Endothelial cell of umbilical vein (primary cell): Measurements from ENCODE around the gene TSHB.

ENCODE experiments used
- EZH2 ChIP-seq: IDR thresholded peaks from 2 replicates; pipeline ENCODE4 v1.6.1; 2012; ENCODE audit warnings: borderline replicate concordance, low read depth, mild to moderate bottlenecking, moderate library complexity, low read length, inconsistent platforms; ENCODE audit not compliant: severe bottlenecking
- FOS ChIP-seq: IDR thresholded peaks from 2 replicates; pipeline ENCODE4 v1.6.1; 2011; ENCODE audit warnings: mild to moderate bottlenecking, low read length, moderate library complexity, borderline replicate concordance; ENCODE audit not compliant: insufficient read depth
- GATA2 ChIP-seq: IDR thresholded peaks from 2 replicates; pipeline ENCODE4 v1.7.0; 2011; ENCODE audit warnings: low read depth, mild to moderate bottlenecking, moderate library complexity, mixed read lengths, low read length; ENCODE audit not compliant: insufficient read length, insufficient read depth
- JUN ChIP-seq: IDR thresholded peaks from 2 replicates; pipeline ENCODE4 v1.6.1; 2011; ENCODE audit warnings: borderline replicate concordance, low read depth; ENCODE audit not compliant: insufficient read length, insufficient read depth
- MYC ChIP-seq: IDR thresholded peaks from one replicate; pipeline ENCODE4 v1.6.1; 2011; ENCODE audit warnings: mild to moderate bottlenecking, low read depth, low read length
- POLR2A ChIP-seq: IDR thresholded peaks from 2 replicates; pipeline ENCODE4 v1.6.1; 2012; ENCODE audit warnings: low read depth, mild to moderate bottlenecking, control low read depth, low read length
- POLR2AphosphoS5 ChIP-seq: IDR thresholded peaks from 2 replicates; pipeline ENCODE4 v1.6.1; 2012; ENCODE audit warnings: low read depth, mild to moderate bottlenecking, control low read depth, low read length, moderate library complexity; ENCODE audit not compliant: insufficient read depth
- TF ChIP-seq, protein P1 (sequence below), 2 donors: IDR thresholded peaks; 1 replicate in 1 of 2; 2 replicates in 1 of 2; pipeline ENCODE4 v1.5.1; 2011; ENCODE audit warnings: low read length in 2 of 2, mild to moderate bottlenecking in 2 of 2, moderate library complexity in 2 of 2, control low read depth in 1 of 2, inconsistent platforms in 1 of 2, low read depth in 1 of 2; ENCODE audit not compliant: insufficient read depth in 1 of 2; ENCODE audit errors: extremely low read depth in 1 of 2
- TF ChIP-seq, protein P2 (sequence below): IDR thresholded peaks from 2 replicates; pipeline ENCODE4 v1.6.1; 2011; ENCODE audit not compliant: insufficient read depth, insufficient read length

DNA sequence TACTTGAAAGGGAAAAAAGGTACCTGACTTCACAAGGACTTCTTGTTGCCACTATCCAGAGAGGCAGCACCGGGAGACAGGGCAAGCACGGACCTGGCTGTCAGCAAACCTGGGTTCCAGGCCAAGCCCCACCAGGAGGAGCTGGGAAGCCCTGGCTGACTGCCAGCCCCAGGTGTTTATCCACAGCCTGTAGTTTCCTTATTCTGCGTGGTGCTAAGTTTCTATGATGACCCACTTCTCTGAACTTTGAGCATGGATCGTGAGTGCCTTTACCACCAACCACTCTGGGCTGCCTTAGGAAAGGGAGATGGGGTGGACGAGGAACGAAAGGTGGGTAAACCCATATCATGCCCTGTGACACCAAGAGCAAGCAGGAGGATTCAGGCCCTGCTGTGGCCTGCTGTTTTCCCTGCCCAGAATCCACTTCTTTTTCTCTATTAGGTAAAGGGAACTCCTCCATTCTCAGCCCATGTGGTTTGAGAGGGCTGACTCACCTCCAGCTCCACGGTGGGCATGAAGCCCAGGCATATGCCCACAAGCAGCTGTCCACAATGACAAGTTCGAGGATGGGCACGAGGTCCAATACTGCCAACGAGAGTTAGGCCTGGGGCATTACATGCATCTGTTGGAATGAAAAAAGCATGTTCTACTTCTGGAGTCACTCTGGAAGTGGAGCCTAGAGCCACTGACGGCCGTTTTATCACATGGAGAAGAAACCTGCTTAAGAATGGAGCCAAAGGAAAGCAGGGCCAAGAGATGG is 39.4 kb downstream of the TSHB start:
- TF ChIP-seq, protein P1, sequence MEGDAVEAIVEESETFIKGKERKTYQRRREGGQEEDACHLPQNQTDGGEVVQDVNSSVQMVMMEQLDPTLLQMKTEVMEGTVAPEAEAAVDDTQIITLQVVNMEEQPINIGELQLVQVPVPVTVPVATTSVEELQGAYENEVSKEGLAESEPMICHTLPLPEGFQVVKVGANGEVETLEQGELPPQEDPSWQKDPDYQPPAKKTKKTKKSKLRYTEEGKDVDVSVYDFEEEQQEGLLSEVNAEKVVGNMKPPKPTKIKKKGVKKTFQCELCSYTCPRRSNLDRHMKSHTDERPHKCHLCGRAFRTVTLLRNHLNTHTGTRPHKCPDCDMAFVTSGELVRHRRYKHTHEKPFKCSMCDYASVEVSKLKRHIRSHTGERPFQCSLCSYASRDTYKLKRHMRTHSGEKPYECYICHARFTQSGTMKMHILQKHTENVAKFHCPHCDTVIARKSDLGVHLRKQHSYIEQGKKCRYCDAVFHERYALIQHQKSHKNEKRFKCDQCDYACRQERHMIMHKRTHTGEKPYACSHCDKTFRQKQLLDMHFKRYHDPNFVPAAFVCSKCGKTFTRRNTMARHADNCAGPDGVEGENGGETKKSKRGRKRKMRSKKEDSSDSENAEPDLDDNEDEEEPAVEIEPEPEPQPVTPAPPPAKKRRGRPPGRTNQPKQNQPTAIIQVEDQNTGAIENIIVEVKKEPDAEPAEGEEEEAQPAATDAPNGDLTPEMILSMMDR (IDR thresholded peaks at IDR 0.05; ENCODE audit: extremely low read depth in 1 of 2, insufficient read depth in 1 of 2, low read depth in 1 of 2, low read length in 2 of 2) = no peak
- TF ChIP-seq EZH2 (no peak), POLR2AphosphoS5 (no peak), POLR2A (no peak), JUN (no peak), FOS (no peak), MYC (no peak), GATA2 (no peak)
- TF ChIP-seq, protein P2, sequence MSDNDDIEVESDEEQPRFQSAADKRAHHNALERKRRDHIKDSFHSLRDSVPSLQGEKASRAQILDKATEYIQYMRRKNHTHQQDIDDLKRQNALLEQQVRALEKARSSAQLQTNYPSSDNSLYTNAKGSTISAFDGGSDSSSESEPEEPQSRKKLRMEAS = no peak
